ENCODE results near the gene PACSIN2. TPM values are rescaled to one million over a fixed set of nuclear protein-coding genes. Genes with fewer than 3 reads are reported as not detected.
A peak's percentile ranks its signal among the peaks of the same experiment; 100 is the strongest.
"Not testable (repeated sequence)": the region's sequence is repeated elsewhere in the genome, so short reads cannot be mapped to it uniquely, and the experiment has no call there.

Gene PACSIN2
- total RNA-seq, 5 donors from 2014 or later (not counting 1 experiment from before 2014, with no cell fraction given), result 25.9 to 49.0 (median 40.4) TPM

- Histone ChIP-seq H3K4me1 (ENCODE audit: control insufficient read depth in 1 of 2, extremely low read depth in 1 of 2, insufficient read depth in 2 of 2, low read length in 2 of 2) (no peaks in the 10 kb centered on the region), H3K4me3 (ENCODE audit: control insufficient read depth in 1 of 2, extremely low read depth in 1 of 2, low read length in 1 of 2) (no peak overlapping the region), H3K27ac (ENCODE audit: low read length) (no peak overlapping the region), H3K36me3 (ENCODE audit: control insufficient read depth in 2 of 2, extremely low read depth in 1 of 2, insufficient read depth in 1 of 2, low read length in 1 of 2) (no peaks in the 10 kb centered on the region), H3K27me3 (replicated peaks in 1 of 2; ENCODE audit: control insufficient read depth in 2 of 2, extremely low read depth in 1 of 2, insufficient read depth in 2 of 2, low read length in 1 of 2) (no peaks in the 10 kb centered on the region), H3K9me3 (no peaks in the 10 kb centered on the region)
- H3K27ac Mint-ChIP-seq, result no peak overlapping the region
- POLR2A ChIA-PET, result no interaction called here
- 87% methylated on average over 5 of the region's 10 CpGs for WGBS (ENCODE audit: insufficient coverage)
- no peak for ATAC-seq (replicated peaks in 1 of 4)
- H3K9me3 Mint-ChIP-seq, result peaks cover 0 to 2% (median 0%) of the 10 kb centered on the region in 3 donors
- CTCF ChIA-PET, result interaction anchor here in 1 of 2 donors (0.5 kb wide), 1 partner anchor 264 kb away, joined by 3 read pairs; no protein-coding TSS in a partner anchor
- H3K36me3 Mint-ChIP-seq, result peaks cover 24% of the 10 kb centered on the region
- H3K4me3 Mint-ChIP-seq, result no peak overlapping the region
- DNase-seq, result no peak
- H3K4me1 Mint-ChIP-seq, result peaks cover 35 to 46% (median 43%) of the 10 kb centered on the region in 3 donors
- H3K27me3 Mint-ChIP-seq, result no peaks in the 10 kb centered on the region
Measured at GRCh38 chr22:42972649-42973535, 42.1 kb downstream of the PACSIN2 start.

- H3K27ac Mint-ChIP-seq; DNase-seq; H3K9me3 Mint-ChIP-seq; ATAC-seq (replicated peaks in 1 of 4); H3K4me3 Mint-ChIP-seq; H3K27me3 ChIP-seq (replicated peaks in 1 of 2; ENCODE audit: control insufficient read depth in 2 of 2, extremely low read depth in 1 of 2, insufficient read depth in 2 of 2, low read length in 1 of 2); CTCF ChIA-PET; H3K4me3 ChIP-seq (ENCODE audit: control insufficient read depth in 1 of 2, extremely low read depth in 1 of 2, low read length in 1 of 2); H3K9me3 ChIP-seq; H3K36me3 ChIP-seq (ENCODE audit: control insufficient read depth in 2 of 2, extremely low read depth in 1 of 2, insufficient read depth in 1 of 2, low read length in 1 of 2); H3K27ac ChIP-seq (ENCODE audit: low read length); H3K27me3 Mint-ChIP-seq; H3K4me1 ChIP-seq (ENCODE audit: control insufficient read depth in 1 of 2, extremely low read depth in 1 of 2, insufficient read depth in 2 of 2, low read length in 2 of 2): not testable (repeated sequence)
- POLR2A ChIA-PET, result interaction anchor here in 1 of 2 donors (0.6 kb wide), 1 partner anchor 49 kb away, joined by 7 read pairs; no protein-coding TSS in a partner anchor
- 100% methylated on average over 1 of the region's 25 CpGs for WGBS (ENCODE audit: insufficient coverage)
- Mint-ChIP-seq H3K4me1 (peaks cover 32 to 40% (median 35%) of the 10 kb centered on the region in 3 donors), H3K36me3 (peaks cover 29% of the 10 kb centered on the region)
Measured at GRCh38 chr22:42971473-42971860, 43.5 kb downstream of the PACSIN2 start.

- Histone ChIP-seq H3K27me3 (replicated peaks in 1 of 2; ENCODE audit: control insufficient read depth in 2 of 2, extremely low read depth in 1 of 2, insufficient read depth in 2 of 2, low read length in 1 of 2) (no peaks in the 10 kb centered on the region), H3K27ac (ENCODE audit: low read length) (no peak overlapping the region), H3K36me3 (ENCODE audit: control insufficient read depth in 2 of 2, extremely low read depth in 1 of 2, insufficient read depth in 1 of 2, low read length in 1 of 2) (no peaks in the 10 kb centered on the region), H3K4me3 (ENCODE audit: control insufficient read depth in 1 of 2, extremely low read depth in 1 of 2, low read length in 1 of 2) (no peak overlapping the region), H3K4me1 (ENCODE audit: control insufficient read depth in 1 of 2, extremely low read depth in 1 of 2, insufficient read depth in 2 of 2, low read length in 2 of 2) (peaks cover 3 to 4% of the 10 kb centered on the region in 2 experiments), H3K9me3 (no peaks in the 10 kb centered on the region)
- Mint-ChIP-seq H3K4me3 (no peak overlapping the region), H3K9me3 (peaks cover 0 to 2% (median 0%) of the 10 kb centered on the region in 3 donors), H3K36me3 (peaks cover 32% of the 10 kb centered on the region), H3K27me3 (no peaks in the 10 kb centered on the region), H3K4me1 (peaks cover 35 to 40% (median 38%) of the 10 kb centered on the region in 3 donors), H3K27ac (no peak overlapping the region)
- DNase-seq (no peak), ATAC-seq (replicated peaks in 1 of 4) (no peak)
- POLR2A ChIA-PET, result no interaction called here
- 95% methylated on average over 2 of the region's 5 CpGs for WGBS (ENCODE audit: insufficient coverage)
- CTCF ChIA-PET, result no interaction called here
Measured at GRCh38 chr22:42970029-42970428, 44.9 kb downstream of the PACSIN2 start.

GRCh38 chr22:42969348-42969975 is 45.5 kb downstream of the PACSIN2 start:
- H3K4me3 ChIP-seq (ENCODE audit: control insufficient read depth in 1 of 2, extremely low read depth in 1 of 2, low read length in 1 of 2), result no peak overlapping the region
- Mint-ChIP-seq H3K36me3 (peaks cover 36% of the 10 kb centered on the region), H3K27me3 (no peaks in the 10 kb centered on the region), H3K27ac (no peak overlapping the region), H3K4me3 (no peak overlapping the region), H3K9me3 (peaks cover 0 to 2% (median 0%) of the 10 kb centered on the region in 3 donors), H3K4me1 (peaks cover 38 to 43% (median 39%) of the 10 kb centered on the region in 3 donors)
- ATAC-seq (replicated peaks in 1 of 4) (no peak), DNase-seq (no peak)
- H3K4me1 ChIP-seq (ENCODE audit: control insufficient read depth in 1 of 2, extremely low read depth in 1 of 2, insufficient read depth in 2 of 2, low read length in 2 of 2), result peaks cover 3 to 4% of the 10 kb centered on the region in 2 experiments
- WGBS (ENCODE audit: insufficient coverage), result 97% methylated on average over 6 of the region's 12 CpGs
- no peak overlapping the region for H3K27ac ChIP-seq (ENCODE audit: low read length)
- CTCF ChIA-PET, result no interaction called here
- H3K27me3 ChIP-seq (replicated peaks in 1 of 2; ENCODE audit: control insufficient read depth in 2 of 2, extremely low read depth in 1 of 2, insufficient read depth in 2 of 2, low read length in 1 of 2), result no peaks in the 10 kb centered on the region
- H3K9me3 ChIP-seq, result no peaks in the 10 kb centered on the region
- H3K36me3 ChIP-seq (ENCODE audit: control insufficient read depth in 2 of 2, extremely low read depth in 1 of 2, insufficient read depth in 1 of 2, low read length in 1 of 2), result no peaks in the 10 kb centered on the region
- POLR2A ChIA-PET, result no interaction called here

GRCh38 chr22:42967933-42968332 is 47.0 kb downstream of the PACSIN2 start:
- Mint-ChIP-seq H3K4me1 (peaks cover 31 to 47% (median 36%) of the 10 kb centered on the region in 3 donors), H3K36me3 (peaks cover 49% of the 10 kb centered on the region), H3K27ac (no peak overlapping the region), H3K4me3 (no peak overlapping the region), H3K9me3 (peaks cover 0 to 2% (median 0%) of the 10 kb centered on the region in 3 donors), H3K27me3 (no peaks in the 10 kb centered on the region)
- Histone ChIP-seq H3K36me3 (ENCODE audit: control insufficient read depth in 2 of 2, extremely low read depth in 1 of 2, insufficient read depth in 1 of 2, low read length in 1 of 2) (no peaks in the 10 kb centered on the region), H3K27me3 (replicated peaks in 1 of 2; ENCODE audit: control insufficient read depth in 2 of 2, extremely low read depth in 1 of 2, insufficient read depth in 2 of 2, low read length in 1 of 2) (no peaks in the 10 kb centered on the region), H3K27ac (ENCODE audit: low read length) (no peak overlapping the region), H3K9me3 (no peaks in the 10 kb centered on the region), H3K4me1 (ENCODE audit: control insufficient read depth in 1 of 2, extremely low read depth in 1 of 2, insufficient read depth in 2 of 2, low read length in 2 of 2) (peaks cover 3 to 4% of the 10 kb centered on the region in 2 experiments), H3K4me3 (ENCODE audit: control insufficient read depth in 1 of 2, extremely low read depth in 1 of 2, low read length in 1 of 2) (no peak overlapping the region)
- 100% methylated on average over 1 of the region's 8 CpGs for WGBS (ENCODE audit: insufficient coverage)
- DNase-seq, result peak in 10 of 35 experiments; percentile 5 to 49 (median 12)
- POLR2A ChIA-PET, result no interaction called here
- CTCF ChIA-PET, result no interaction called here
- ATAC-seq (replicated peaks in 1 of 4), result no peak

- CTCF ChIA-PET, result no interaction called here
Measured at GRCh38 chr22:42967005-42967404, 47.9 kb downstream of the PACSIN2 start.

More at GRCh38 chr22:42967005-42967404, 47.9 kb downstream of the PACSIN2 start:
- Histone ChIP-seq H3K4me1 (ENCODE audit: control insufficient read depth in 1 of 2, extremely low read depth in 1 of 2, insufficient read depth in 2 of 2, low read length in 2 of 2) (peaks cover 5 to 8% of the 10 kb centered on the region in 2 experiments), H3K9me3 (no peaks in the 10 kb centered on the region), H3K27me3 (replicated peaks in 1 of 2; ENCODE audit: control insufficient read depth in 2 of 2, extremely low read depth in 1 of 2, insufficient read depth in 2 of 2, low read length in 1 of 2) (no peaks in the 10 kb centered on the region), H3K27ac (ENCODE audit: low read length) (no peak overlapping the region), H3K36me3 (ENCODE audit: control insufficient read depth in 2 of 2, extremely low read depth in 1 of 2, insufficient read depth in 1 of 2, low read length in 1 of 2) (no peaks in the 10 kb centered on the region), H3K4me3 (ENCODE audit: control insufficient read depth in 1 of 2, extremely low read depth in 1 of 2, low read length in 1 of 2) (no peak overlapping the region)
- H3K36me3 Mint-ChIP-seq, result peaks cover 49% of the 10 kb centered on the region
- H3K27me3 Mint-ChIP-seq, result no peaks in the 10 kb centered on the region
- no peak overlapping the region for H3K27ac Mint-ChIP-seq
- DNase-seq, result no peak
- ATAC-seq (replicated peaks in 1 of 4), result no peak
- WGBS (ENCODE audit: insufficient coverage), result 95% methylated on average over 6 of the region's 8 CpGs
- H3K4me1 Mint-ChIP-seq, result peaks cover 35 to 53% (median 39%) of the 10 kb centered on the region in 3 donors
- peaks cover 0 to under 1% (median 0%) of the 10 kb centered on the region in 3 donors for H3K9me3 Mint-ChIP-seq
- POLR2A ChIA-PET, result no interaction called here
- H3K4me3 Mint-ChIP-seq, result no peak overlapping the region

All from T-cell (primary cell).